T-helper 1 cell treated with Interleukin-12 subunit alpha and Interleukin-12 subunit beta and Interleukin-4 antibody, amounts not matched to agents 30 ng/mL and 1 ng/mL, for 36 hours (primary cell): ENCODE measurements around the gene ST3GAL4. TPM values are rescaled to one million over a fixed set of nuclear protein-coding genes. Genes with fewer than 3 reads are reported as not detected.
"Not testable (repeated sequence)": the region's sequence is repeated elsewhere in the genome, so short reads cannot be mapped to it uniquely, and the experiment has no call there.

Source experiments
- intact Hi-C: fragments of 100-400 bp; cut with micrococcal nuclease; formaldehyde crosslinking; loops from one replicate; pipeline ENCODE4 v1.15.1; 2024
- total RNA-seq: library from RNA; stranded (reverse); gene quantifications from 2 replicates; pipeline ENCODE4 v1.2.3, GENCODE V29; 2022

ST3GAL4 gene
- total RNA-seq, 1 donor from 2014 or later, result 8.4 TPM

DNA sequence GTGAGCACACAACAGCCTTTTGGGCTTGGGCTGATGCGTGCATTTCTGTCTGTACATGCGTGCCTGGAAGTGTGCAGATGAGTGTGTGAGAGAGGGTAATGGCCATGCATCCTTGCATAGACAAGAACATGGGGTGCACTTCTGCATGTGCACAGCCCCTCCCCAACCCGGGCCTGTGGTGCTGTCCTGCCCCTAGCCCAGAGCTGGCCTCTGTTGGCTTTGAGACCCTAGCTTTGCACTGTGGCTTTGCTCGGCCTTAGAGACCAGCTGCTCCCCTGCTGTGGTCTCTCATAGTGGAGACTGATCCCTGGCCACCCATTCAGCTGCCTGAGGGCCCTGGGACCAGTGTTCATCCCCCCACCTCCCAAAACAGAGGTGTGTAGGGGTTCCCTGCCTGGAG lies 25.4 kb downstream of the ST3GAL4 start:
- intact Hi-C loops, result no loop called here

DNA sequence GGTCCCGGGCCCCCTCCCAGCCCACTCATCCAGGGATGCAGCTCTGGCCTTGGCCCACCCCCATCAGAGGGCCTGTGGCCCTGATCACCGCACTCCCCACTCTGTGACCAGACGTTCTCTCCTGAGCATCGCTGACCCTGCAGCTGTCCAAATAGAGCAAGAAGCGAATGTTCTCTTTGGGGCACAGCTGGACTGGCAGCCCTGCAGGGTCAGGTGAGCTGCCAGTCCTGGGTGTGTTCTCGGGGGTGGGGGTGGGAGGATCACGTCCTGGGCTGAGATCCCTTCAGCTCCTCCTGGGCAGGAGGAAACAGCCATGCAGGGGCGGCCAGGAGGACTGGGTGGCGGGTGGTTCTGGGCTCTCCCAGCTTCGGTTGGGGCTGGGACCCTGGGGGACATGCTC lies 26.5 kb downstream of the ST3GAL4 start:
- intact Hi-C loops, result not testable (repeated sequence)

DNA sequence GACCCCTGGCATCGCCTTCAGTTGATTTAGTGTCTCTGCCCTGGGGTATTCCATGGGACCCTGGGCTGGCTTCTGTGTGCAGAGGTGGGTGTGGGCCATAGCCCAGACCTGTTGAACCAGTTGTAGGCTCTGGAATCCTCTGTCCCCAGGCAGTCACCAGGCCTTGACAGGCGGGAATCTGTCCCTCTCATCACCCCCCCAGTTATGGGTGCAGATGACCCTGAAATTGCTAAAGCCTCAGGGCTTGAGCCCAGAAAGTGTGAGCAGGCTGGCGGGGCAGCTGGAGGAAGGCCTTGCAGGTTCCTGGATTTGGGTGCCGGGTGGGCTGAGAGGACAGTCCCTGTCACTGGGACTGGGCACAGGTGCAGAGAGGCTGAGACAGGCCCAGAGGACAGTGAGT lies 27.2 kb downstream of the ST3GAL4 start:
- intact Hi-C loops, result not testable (repeated sequence)

DNA sequence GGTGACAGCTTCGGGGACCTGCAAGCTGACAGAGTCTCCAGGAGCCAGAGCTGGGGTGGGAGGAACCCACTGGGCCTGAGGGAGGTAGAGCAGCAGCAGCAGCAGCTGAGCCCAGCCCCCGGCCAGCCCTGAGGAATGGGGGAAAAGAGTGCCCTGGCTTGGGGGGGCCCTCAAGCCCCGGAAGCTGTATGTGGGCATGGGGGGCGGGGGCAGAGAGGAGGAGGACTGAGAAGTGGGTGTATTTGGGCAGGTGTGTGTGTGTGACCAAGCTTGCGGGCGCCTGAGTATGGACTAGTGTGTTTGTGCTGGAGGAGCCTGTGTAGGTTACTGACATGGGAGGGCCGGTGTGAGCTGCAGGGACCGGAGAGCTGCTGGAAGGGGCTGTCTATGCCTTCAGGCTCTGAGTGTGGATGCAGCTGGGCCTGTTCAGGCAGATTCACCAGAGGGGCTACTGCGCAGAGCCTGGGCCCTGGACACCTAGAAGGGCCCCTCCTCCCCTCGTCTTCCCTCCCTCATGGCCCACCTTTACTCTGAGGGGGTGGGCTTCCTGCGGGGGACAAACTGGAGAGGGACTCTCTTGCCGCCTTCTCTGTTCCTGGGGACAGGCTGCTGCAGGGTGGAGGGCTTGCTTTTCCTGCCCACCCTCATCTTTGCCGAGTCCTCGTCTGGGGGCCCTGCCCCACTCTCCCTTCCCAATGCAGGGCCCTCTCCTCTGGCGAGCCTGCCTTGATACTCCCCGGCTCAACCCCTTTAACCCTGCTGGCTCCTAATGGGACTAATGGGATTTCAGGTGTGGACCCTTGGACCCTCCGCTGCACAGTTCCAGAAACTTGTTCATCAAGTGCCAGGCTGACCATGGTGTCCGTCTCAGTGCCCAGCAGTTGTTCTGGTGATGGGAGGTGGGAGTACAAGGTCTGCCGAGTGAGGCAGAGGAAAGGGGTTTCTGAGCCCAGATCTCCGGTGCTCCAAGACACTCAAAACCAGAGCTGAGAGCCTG lies 28.2 kb downstream of the ST3GAL4 start:
- intact Hi-C loops, result no loop called here

DNA sequence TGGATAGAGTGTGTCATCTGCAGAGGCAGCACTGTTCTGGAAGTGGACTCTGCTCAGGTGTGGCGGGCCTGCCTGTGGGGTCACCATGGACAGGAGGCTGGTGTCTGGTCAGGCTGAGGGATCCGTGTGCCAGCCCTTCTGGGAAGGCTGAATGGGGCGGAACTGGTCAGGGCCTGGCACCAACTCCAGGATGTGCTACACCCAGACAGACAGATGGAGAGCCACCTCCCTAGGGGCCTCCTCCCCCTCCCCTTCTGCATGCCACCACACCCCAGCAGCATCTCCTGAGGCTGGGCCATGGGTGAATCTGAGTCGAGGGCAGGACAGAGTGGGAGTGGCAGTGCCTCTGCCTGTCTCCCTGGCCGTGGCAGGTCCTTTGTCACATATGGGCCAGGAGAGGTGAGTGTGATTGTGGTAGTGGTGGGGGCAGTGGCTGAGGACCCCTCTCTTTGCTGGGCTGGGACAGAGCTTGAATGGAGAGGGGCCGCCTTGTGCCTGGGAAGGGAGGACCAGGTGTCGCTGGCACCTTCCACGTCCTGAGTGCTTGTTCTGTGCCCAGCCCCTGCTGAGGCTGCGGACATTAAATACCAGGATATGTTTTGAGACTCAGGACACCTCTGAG lies 29.1 kb downstream of the ST3GAL4 start:
- intact Hi-C loops, result no loop called here

DNA sequence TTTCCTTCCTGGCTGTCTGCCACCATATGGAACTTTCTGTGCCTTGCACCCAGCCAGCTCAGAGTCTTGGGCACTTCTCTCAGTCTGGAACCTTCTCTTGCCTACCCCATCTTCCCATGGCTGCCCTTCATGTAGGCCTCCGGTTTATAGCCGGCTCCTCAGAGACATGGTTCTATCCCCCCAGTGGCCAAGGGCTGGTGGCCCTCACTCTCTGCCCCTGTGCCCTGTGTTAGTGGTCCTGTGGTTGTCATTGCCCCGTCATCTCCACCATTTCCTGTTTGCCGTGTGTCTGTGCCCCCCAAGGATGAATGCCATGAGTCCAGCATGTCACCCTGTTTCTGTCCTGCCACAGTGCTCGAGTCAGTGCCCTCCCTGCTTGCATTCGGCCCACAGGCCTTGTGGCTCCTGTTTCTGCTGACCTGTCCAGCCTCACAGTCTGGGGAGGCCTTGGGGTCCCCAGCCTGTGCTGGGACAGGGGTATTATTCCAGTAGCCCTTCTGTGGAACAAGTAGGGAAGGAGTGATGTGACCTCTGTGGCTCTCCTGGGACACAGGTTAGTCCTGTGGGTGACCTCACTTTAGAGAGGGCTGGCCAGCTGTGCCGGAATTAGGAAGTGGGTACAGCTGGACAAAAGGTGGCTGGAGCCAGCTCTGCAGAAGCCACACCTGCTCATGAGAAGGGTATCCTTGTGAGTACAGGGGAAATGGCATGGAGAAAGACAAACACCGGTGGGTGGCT lies 30.7 kb downstream of the ST3GAL4 start:
- intact Hi-C loops, result no loop called here

DNA sequence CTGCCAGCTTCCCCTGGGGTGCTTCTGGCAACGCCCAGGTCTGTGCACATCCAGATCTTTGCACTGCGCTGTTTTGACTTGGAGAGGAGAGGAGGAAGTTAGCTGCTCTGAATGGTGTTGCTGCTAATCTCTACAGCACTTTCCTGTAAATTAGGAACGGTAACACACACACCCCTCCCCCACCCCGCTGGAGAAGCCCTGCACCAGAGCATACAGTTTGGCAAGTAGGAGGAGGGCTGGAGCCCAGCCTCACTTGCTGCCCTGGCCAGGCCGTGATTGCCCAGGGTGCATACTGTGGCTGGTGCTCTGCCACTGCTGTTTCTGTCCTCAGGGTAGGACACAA lies 31.2 kb downstream of the ST3GAL4 start:
- intact Hi-C loops, result not testable (repeated sequence)

DNA sequence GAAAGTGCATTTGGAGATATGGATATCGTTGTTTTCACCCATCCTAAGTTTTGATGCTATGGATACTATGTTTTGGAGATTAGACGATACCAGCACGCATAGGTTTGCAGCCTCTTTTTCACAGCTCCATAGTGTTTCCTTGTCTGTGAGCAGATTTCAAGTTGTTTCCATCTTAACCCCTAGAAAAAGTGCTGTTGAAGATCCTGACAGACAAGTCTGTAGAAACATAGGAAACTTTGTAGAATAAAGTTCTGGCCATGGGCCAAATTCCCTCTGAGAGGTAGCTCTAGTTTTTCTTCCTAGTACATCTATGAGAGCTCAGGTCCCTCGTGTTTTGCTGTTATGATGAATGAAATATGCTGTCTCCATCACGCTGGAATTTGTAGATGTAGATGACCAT lies 32.4 kb downstream of the ST3GAL4 start:
- intact Hi-C loops, result no loop called here

DNA sequence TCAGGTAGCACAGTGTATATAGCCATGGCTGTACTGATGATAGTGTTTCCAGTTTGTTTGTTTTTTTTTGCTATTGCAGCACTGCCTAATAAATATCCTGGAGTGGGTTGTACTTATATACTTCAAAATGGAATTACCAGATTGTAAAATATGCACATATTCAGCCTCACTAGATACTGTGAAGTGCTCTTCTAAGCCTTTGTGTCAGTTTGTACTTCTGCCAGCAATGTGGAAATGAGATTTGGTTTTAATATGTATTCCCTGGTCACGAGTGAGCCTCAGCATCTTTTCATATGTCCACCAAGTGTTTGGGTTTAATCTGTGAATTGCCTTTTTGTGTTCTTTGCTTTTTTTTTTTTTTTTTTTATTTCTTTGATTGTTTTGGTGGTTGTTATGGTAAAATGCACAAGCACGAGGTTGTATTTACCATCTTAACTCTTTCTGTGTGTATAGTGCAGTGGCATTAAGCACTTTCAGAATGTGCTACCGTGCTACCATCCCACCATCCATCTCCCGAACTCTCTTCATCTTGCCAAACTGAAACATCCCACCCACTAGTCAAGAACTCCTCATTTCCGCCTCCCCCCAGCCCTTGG lies 34.9 kb downstream of the ST3GAL4 start:
- intact Hi-C loops, result no loop called here

DNA sequence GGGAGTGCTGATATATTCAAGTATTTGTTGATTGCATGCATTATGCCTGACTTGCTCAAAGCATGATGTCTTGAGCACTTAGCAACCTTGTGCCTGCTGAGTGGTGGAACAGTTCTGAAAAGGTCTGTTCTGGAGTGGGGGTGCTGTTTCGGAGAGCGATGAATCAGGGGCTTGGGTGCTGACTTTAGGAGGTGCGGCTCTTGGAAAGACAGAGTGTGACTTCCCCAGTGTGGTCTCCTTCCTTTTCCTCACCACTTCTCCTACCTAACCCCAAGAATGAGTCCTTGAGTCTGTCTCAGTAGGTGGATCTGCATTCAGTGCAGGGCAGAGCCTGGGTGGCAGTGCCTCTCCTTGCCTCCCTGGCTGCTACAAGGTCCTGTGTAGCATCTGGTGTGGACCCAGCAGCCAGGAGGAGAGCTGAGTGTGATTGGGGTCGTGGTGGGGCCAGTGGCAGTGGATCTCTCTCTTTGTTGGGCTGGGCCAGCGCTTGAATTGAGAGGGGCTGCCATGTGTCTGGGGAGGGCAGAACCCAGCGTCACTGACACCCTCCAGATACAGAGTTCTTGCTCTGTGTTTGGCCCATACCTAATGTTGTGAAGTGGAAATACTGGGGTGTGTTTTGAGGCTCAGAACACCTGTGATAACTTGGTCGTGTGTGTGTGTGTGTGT lies 35.9 kb downstream of the ST3GAL4 start:
- intact Hi-C loops, result no loop called here

DNA sequence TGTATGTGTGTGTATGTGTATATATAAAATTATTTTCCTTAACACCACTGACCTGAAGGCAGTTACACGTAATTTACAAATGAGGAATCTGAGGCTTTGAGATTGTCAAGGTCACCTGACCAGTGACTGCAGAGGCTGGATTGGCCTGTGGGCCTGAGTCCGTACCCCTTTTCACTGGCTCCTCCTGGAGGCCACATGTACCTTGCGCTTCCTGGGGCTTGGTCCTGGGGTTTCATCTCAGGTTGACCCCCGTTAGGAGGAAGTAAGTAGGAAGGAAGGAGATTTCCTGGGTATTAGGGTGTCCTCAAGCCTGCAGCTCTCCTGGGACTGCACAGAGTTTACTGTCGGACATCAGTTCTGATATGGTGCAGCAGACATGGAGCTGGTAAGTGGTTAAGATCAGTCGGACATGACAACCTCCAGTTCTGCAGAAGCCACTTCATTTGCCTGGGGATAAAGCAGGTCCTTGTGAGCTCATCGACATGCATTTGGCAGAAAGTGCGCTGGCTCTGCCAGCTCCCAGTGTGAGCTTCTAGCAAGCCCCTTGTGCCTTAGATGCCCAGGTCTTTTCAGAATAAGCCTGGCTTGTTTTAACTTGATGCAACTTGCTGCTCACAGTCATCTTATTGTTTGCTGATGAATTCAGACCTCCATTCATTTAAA lies 36.6 kb downstream of the ST3GAL4 start:
- intact Hi-C loops, result no loop called here

DNA sequence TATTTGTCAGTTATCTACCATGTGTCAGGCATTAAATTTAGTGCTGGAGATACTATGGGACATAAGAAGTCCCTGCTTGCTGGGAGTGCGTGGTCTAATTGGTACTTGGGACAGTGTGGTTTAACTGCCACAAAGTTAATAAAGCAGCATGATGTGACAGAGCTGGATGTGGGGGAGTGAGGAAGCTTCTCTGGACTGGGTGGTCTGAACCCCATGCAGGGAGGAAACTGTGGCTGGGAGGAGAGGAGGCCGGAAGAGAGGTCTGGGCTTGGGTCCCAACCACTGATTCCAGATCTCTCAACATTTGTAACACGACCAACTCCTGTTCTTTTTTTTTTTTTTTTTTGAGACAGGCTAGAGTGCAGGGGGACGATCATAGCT lies 37.1 kb downstream of the ST3GAL4 start:
- intact Hi-C loops, result no loop called here

DNA sequence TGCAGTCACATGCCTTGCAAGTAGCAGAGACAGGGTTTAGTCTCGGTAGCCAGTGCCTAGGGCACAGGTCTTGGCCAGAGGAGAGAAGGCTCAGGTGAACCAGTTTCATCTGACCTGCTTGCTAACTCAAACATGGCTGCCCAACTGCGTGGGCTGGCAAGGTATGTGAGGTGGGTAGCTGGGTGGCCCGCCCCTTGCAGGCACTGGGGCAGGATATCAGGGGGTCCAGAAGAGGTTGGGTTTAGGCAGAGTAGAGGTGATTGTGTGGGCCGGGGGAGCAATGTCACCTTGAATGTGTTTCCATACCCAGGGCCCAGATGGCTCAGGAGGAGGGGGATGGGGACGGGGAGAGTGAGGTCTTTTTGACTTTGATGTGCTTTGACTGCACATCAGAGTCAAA lies 37.7 kb downstream of the ST3GAL4 start:
- intact Hi-C loops, result no loop called here

DNA sequence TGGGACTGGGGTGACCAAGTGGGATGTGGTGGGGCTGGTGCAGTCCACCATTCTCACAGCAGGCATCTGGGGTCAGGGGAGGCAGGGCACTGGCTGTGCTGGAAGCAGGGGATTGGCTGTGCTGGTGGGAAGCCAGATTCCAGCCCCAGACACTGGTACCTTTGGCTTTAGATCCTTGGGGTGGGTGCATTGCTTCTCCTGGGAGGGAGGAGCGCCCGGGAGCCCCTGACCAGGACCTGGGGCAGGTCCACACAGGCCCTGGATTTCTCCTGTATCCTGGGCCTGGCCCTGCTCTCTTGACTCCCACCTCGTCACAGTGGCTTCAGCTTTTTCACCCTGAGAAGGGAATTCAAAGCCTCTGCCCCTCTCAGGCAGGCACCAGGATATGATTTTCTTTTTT lies 38.5 kb downstream of the ST3GAL4 start:
- intact Hi-C loops, result no loop called here

DNA sequence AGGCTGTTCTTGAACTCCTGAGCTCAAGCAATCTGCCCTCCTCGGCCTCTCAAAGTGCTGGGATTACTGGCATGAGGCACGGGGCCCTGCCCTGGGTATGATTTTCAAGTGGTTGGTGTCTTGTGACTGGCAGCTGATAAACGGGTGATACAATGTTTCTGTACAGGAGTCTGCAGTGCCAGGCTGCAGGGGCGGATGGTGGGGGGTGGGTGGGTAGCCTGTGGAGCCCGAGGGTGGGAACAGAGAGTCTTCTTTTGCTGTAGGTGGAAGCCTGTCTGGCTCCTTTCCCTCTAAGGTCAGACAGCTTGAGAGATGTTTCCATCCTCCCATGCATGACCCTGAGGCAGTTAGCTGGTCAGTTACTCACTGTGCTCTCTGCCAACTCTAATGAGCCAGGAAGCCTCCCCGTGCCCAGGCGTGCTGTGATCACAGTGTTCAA lies 39.2 kb downstream of the ST3GAL4 start:
- intact Hi-C loops, result not testable (repeated sequence)

DNA sequence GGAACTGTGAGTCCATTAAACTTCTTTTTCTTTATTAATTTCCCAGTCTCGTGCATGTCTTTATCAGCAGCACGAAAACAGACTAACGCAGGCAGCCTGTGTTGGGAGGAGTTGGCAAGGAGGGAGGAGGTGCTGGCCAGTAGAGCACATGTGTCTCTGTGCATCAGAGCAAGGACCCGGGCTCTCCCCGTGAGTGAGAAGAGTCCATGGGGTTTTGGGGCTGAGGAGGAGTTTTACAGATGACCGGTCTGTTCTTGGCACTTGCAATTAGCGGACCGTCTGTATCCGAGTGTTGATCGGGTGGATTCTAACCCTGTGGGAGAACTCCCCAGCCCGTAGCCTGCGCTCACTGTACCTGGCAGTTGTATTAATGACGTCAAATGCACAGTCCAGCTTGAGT lies 40.3 kb downstream of the ST3GAL4 start:
- intact Hi-C loops, result not testable (repeated sequence)

DNA sequence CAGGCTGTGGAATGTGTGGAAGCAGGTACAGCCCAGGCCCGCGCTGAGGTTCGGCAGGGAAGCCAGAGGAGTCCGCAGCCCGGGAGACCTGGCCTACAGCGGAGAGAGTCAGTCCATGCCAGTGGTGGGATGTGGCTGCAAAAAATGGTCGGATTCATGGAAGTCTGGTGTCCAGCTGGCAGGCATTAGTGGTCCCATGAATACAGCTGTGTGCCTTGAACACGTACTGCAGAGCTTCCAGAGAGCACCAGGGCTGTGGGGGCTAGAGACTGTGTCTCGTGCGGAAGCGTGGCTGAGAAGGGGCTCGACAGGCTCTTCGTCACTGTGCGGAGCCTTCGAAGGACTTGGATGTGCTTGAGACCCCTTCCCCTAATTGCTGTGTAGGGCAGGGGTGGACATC lies 40.8 kb downstream of the ST3GAL4 start:
- intact Hi-C loops, result not testable (repeated sequence)

DNA sequence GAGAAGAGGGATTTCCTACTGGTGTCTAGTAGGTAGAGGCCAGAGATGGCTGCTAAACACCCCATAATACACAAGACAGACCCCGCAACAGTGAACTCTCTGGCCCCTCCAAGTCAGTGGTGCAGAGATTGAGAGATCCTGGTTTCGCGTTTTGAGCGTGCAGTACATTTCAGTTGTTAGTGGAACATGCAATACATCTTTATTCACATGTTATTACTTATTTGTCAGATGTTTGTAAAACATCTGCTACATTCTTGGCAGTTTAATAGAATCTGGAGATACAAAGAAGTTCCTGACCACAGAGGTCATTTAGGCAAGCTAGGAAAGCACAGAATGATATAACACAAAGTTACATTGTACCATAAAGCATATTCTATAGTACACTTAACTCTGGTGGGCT lies 41.5 kb downstream of the ST3GAL4 start:
- intact Hi-C loops, result loop anchor here (1.0 kb wide), 1 partner anchor 22 kb away; no protein-coding TSS in a partner anchor

DNA sequence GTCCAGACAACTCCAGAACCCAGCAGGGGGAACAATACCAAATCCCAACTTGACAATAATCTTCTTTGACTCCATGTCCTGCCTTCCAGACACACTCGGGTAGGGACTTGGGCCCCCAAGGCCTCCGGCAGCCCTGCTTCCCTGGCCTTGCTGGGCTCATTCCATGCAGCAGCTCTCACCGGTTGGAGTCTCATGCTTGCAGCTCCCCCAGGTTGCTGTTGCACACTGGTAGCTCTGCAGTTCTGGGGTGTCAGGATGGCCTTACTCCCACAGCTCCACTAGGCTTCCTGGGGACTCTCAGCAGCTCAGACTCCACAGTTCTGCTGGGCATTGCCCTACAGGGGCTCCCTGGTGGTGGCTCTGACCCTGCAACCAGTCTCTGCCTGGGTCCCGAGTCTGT lies 42.8 kb downstream of the ST3GAL4 start:
- intact Hi-C loops, result no loop called here

DNA sequence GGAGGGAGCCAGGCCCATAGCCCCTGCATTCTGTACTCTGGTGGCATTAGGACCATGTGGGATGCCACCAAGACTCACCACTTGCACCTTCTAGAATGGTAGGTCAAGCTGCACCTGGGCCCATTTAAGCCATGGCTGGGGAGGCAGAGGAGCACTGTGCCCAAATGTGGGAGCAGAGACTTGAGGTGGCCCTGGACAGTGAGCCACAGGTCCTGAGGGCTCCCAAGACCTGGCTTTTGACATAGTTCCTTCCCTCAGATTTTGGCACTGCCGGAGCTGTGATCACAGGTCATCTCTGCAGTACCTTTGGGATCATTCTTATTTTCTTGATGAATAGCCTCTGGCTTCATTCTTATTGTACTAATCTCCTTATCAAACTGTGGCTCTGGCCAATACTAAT lies 43.2 kb downstream of the ST3GAL4 start:
- intact Hi-C loops, result no loop called here

DNA sequence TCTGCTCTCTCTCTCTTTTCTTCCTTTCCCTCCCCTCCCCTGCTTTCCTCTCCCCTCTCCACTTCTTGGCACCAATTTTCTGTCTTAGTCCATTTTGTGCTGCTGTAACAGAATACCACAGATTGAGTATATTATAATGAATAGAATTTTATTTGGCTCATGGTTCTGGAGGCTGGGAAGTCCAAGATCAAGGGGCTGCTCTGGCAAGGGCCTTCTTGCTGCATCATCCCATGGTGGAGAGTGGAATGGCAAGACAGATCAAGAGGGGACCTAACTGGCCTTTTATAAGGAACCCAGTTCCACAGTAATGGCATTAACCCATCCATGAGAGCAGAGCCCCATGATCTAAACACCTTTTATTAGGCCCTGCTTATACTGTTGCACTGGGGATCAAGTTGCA lies 44.5 kb downstream of the ST3GAL4 start:
- intact Hi-C loops, result no loop called here
